Smooth muscle cell (in vitro differentiated cells): ENCODE measurements around the gene FAM124B. TPM values are rescaled to one million over a fixed set of nuclear protein-coding genes. Genes with fewer than 3 reads are reported as not detected.

ENCODE experiments used
- DNase-seq: peaks from one replicate; lab custom pipeline; 2025; ENCODE audit not compliant: unreplicated experiment; lab: John Stamatoyannopoulos, UW
- H2AFZ ChIP-seq: fragments of 200-600 bp; sonication (generic); 2 replicates; pipeline ENCODE4 v1.6.0; 2016; ENCODE audit warnings: antibody characterized with exemption, low read depth, mild to moderate bottlenecking
- H3F3A ChIP-seq: fragments of 200-600 bp; sonication (generic); 2 replicates; pipeline ENCODE4 v1.6.0; 2017; ENCODE audit warnings: antibody characterized with exemption, low read depth
- H3K27ac ChIP-seq: fragments of 200-600 bp; sonication (generic); 2 replicates; pipeline ENCODE4 v1.5.1; 2016; ENCODE audit warnings: low read depth, mild to moderate bottlenecking
- H3K27me3 ChIP-seq: fragments of 200-600 bp; sonication (generic); 2 replicates; pipeline ENCODE4 v1.6.1; 2016; ENCODE audit warnings: low read depth, mild to moderate bottlenecking
- H3K36me3 ChIP-seq: fragments of 200-600 bp; sonication (generic); 2 replicates; pipeline ENCODE4 v1.5.1; 2016; ENCODE audit warnings: low read depth
- H3K4me1 ChIP-seq: fragments of 200-600 bp; sonication (generic); 2 replicates; pipeline ENCODE4 v1.5.1; 2016; ENCODE audit warnings: low read depth
- H3K4me2 ChIP-seq: fragments of 200-600 bp; sonication (generic); 2 replicates; pipeline ENCODE4 v1.6.0; 2016; ENCODE audit warnings: mild to moderate bottlenecking
- H3K4me3 ChIP-seq: fragments of 200-600 bp; sonication (generic); 2 replicates; pipeline ENCODE4 v1.5.1; 2016; ENCODE audit warnings: mild to moderate bottlenecking
- H3K79me2 ChIP-seq: fragments of 200-600 bp; sonication (generic); 2 replicates; pipeline ENCODE4 v1.6.0; 2016; ENCODE audit warnings: low read depth, mild to moderate bottlenecking
- H3K9ac ChIP-seq: fragments of 200-600 bp; sonication (generic); 2 replicates; pipeline ENCODE4 v1.6.0; 2016; ENCODE audit warnings: low read depth
- H3K9me3 ChIP-seq: fragments of 200-600 bp; sonication (generic); replicated peaks from 2 replicates; pipeline ENCODE4 v1.5.1; 2016; ENCODE audit warnings: low read depth
- H4K20me1 ChIP-seq: fragments of 200-600 bp; sonication (generic); 2 replicates; pipeline ENCODE4 v1.6.0; 2016; ENCODE audit warnings: low read depth
- CTCF ChIP-seq: fragments of 200-600 bp; sonication (generic); IDR thresholded peaks from 2 replicates; pipeline ENCODE4 v1.5.1; 2017; ENCODE audit warnings: borderline replicate concordance, mild to moderate bottlenecking, antibody characterized with exemption; ENCODE audit not compliant: insufficient read depth, poor library complexity, severe bottlenecking
- WGBS: methylation state at CpG from one replicate; pipeline ENCODE4 v1.1.7; 2016; ENCODE audit warnings: low lambda C conversion rate; 5-methylcytosine and 5-hydroxymethylcytosine counted together
- polyA plus RNA-seq: library from polyadenylated mRNA; unstranded; fragments of >200 nt; fragmentation: Nextera tagmentation; extraction: Ambion mirVana; gene quantifications from 2 replicates; pipeline ENCODE4 v1.2.1, GENCODE V29; 2016
- total RNA-seq: library from RNA; depleted of rRNA; stranded (reverse); fragments of >200 nt; gene quantifications from 2 replicates; pipeline ENCODE4 v1.2.3, GENCODE V29; 2014

FAM124B gene
- total and polyA plus RNA-seq, 2 experiments from 2014 or later, result 1.2 TPM; not detected in 1

GRCh38 chr2:224363281-224363680, 38.6 kb downstream of the FAM124B start:
- no peaks in the 10 kb centered on the region for H3K9me3 ChIP-seq
- no peak overlapping the region for H3K9ac ChIP-seq
- H4K20me1 ChIP-seq, result no peaks in the 10 kb centered on the region
- 91% methylated on average over 3 of the region's 3 CpGs for WGBS
- no peak overlapping the region for H3K27ac ChIP-seq
- H3K79me2 ChIP-seq, result no peaks in the 10 kb centered on the region
- no peaks in the 10 kb centered on the region for H3K4me1 ChIP-seq
- no peak for TF ChIP-seq CTCF
- no peaks in the 10 kb centered on the region for H3F3A ChIP-seq
- no peak overlapping the region for H3K4me3 ChIP-seq
- no peak overlapping the region for H3K4me2 ChIP-seq
- no peaks in the 10 kb centered on the region for H3K36me3 ChIP-seq
- H3K27me3 ChIP-seq, result no peaks in the 10 kb centered on the region
- H2AFZ ChIP-seq, result no peak overlapping the region
- DNase-seq, result no peak

- Histone ChIP-seq H3K27ac (no peak overlapping the region), H3K27me3 (no peaks in the 10 kb centered on the region), H4K20me1 (no peaks in the 10 kb centered on the region), H3K4me3 (no peak overlapping the region), H3F3A (no peaks in the 10 kb centered on the region), H3K4me1 (no peaks in the 10 kb centered on the region), H3K9me3 (no peaks in the 10 kb centered on the region), H3K79me2 (no peaks in the 10 kb centered on the region), H2AFZ (no peak overlapping the region), H3K36me3 (no peaks in the 10 kb centered on the region), H3K9ac (no peak overlapping the region), H3K4me2 (no peak overlapping the region)
- no peak for TF ChIP-seq CTCF
- 91% methylated on average over 1 of the region's 1 CpG for WGBS
- DNase-seq, result no peak
These were observed 39.8 kb downstream of the FAM124B start for GRCh38 chr2:224362094-224362493.

GRCh38 chr2:224360801-224361251, 41.1 kb downstream of the FAM124B start:
- 85% methylated on average over 3 of the region's 3 CpGs for WGBS
- H3K9ac ChIP-seq, result no peak overlapping the region
- no peaks in the 10 kb centered on the region for H3K27me3 ChIP-seq
- no peaks in the 10 kb centered on the region for H3F3A ChIP-seq
- H3K27ac ChIP-seq, result no peak overlapping the region
- no peaks in the 10 kb centered on the region for H4K20me1 ChIP-seq
- no peak overlapping the region for H3K4me2 ChIP-seq
- DNase-seq, result no peak
- no peak overlapping the region for H2AFZ ChIP-seq
- H3K36me3 ChIP-seq, result no peaks in the 10 kb centered on the region
- H3K9me3 ChIP-seq, result no peaks in the 10 kb centered on the region
- H3K4me3 ChIP-seq, result no peak overlapping the region
- H3K79me2 ChIP-seq, result no peaks in the 10 kb centered on the region
- TF ChIP-seq CTCF, result no peak
- H3K4me1 ChIP-seq, result no peaks in the 10 kb centered on the region

GRCh38 chr2:224359569-224359968, 42.3 kb downstream of the FAM124B start:
- no peak overlapping the region for H3K27ac ChIP-seq
- no peak overlapping the region for H2AFZ ChIP-seq
- no peak overlapping the region for H3K4me3 ChIP-seq
- peak; percentile 32 for TF ChIP-seq CTCF
- H3K9me3 ChIP-seq, result no peaks in the 10 kb centered on the region
- H3K27me3 ChIP-seq, result no peaks in the 10 kb centered on the region
- no peaks in the 10 kb centered on the region for H3K4me1 ChIP-seq
- no peaks in the 10 kb centered on the region for H3K79me2 ChIP-seq
- H3K36me3 ChIP-seq, result no peaks in the 10 kb centered on the region
- no peak overlapping the region for H3K4me2 ChIP-seq
- no peaks in the 10 kb centered on the region for H4K20me1 ChIP-seq
- no peaks in the 10 kb centered on the region for H3F3A ChIP-seq
- DNase-seq, result no peak
- H3K9ac ChIP-seq, result no peak overlapping the region
- WGBS, result 61% methylated on average over 3 of the region's 3 CpGs
